GM19324 (cell line): ENCODE data around the gene ATP6V1F.

ENCODE experiments used
- ATAC-seq: cut with Tn5 transposase; IDR thresholded peaks from one replicate; pipeline ENCODE4 v1.9.1; 2021; ENCODE audit warnings: mild to moderate bottlenecking, moderate library complexity; ENCODE audit not compliant: unreplicated experiment, low FRiP score

The ATP6V1F gene

GRCh38 chr7:128847721-128848211 lies 14.9 kb upstream of the ATP6V1F start:
- no peak for ATAC-seq

DNA sequence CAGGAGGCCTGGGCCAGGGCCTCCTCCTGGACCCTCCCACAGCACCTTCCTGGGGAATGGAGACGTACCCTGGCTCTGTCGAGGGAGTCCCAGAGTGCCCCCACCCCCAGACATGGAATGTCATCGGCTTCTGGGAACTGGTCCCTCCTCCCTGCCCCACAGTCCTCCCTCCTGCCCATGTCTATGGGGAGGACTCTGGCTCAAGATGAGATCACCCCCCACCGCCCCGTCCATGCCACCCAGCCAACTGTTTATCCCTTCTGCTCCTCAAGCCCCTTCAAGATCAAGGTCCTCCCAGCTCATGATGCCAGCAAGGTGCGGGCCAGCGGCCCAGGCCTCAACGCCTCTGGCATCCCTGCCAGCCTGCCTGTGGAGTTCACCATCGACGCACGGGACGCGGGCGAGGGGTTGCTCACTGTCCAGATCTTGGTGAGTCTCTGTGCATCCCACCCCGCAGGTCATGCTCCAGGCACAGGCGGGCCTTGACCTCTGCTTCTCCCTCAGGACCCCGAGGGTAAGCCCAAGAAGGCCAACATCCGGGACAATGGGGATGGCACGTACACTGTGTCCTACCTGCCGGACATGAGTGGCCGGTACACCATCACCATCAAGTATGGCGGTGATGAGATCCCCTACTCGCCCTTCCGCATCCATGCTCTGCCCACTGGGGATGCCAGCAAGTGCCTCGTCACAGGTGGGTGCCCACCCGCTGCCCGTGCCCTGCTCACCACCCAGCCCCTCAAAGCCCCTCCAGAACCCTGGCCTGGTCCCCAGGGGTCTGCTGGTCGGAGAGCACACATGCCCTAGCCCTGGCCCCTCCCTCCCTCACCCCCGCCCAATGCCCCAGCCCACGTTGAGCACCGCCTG lies 14.1 kb upstream of the ATP6V1F start:
- no peak for ATAC-seq

GRCh38 chr7:128849156-128849515 lies 13.5 kb upstream of the ATP6V1F start:
- ATAC-seq = no peak

GRCh38 chr7:128849804-128850490 lies 12.7 kb upstream of the ATP6V1F start:
- ATAC-seq = no peak

GRCh38 chr7:128852537-128853254 lies 10.0 kb upstream of the ATP6V1F start:
- ATAC-seq = no peak

DNA sequence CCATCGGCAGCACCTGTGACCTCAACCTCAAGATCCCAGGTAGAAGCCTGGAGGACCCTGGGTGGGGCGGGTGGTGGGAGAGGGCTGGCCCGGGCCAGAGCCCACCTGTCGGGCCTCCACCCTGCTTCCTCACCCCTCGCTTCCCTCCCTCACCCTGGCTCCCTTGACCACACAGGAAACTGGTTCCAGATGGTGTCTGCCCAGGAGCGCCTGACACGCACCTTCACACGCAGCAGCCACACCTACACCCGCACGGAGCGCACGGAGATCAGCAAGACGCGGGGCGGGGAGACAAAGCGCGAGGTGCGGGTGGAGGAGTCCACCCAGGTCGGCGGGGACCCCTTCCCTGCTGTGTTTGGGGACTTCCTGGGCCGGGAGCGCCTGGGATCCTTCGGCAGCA lies 8.9 kb upstream of the ATP6V1F start:
- ATAC-seq = no peak

- no peak for ATAC-seq
Measured at GRCh38 chr7:128854396-128854795, 8.3 kb upstream of the ATP6V1F start.

DNA sequence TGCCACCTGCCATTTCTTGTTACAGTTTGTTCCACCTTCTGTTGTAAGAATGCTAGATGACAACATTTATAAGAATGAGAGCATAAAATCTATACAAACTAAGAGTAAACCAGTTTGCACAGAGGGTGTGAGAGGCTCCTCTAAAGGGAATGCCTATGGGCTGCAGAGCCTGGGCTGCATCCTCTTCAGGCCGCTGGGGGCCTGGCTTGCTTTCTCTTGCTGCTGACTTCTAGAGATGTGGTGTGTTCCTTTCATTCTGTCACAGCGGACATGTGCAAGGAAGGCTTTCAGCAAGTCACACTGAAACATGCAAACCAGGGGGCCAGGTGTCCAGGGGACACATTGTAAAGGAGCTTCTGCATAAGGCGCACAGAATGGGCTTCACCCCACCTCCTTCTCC lies 7.1 kb upstream of the ATP6V1F start:
- no peak for ATAC-seq

DNA sequence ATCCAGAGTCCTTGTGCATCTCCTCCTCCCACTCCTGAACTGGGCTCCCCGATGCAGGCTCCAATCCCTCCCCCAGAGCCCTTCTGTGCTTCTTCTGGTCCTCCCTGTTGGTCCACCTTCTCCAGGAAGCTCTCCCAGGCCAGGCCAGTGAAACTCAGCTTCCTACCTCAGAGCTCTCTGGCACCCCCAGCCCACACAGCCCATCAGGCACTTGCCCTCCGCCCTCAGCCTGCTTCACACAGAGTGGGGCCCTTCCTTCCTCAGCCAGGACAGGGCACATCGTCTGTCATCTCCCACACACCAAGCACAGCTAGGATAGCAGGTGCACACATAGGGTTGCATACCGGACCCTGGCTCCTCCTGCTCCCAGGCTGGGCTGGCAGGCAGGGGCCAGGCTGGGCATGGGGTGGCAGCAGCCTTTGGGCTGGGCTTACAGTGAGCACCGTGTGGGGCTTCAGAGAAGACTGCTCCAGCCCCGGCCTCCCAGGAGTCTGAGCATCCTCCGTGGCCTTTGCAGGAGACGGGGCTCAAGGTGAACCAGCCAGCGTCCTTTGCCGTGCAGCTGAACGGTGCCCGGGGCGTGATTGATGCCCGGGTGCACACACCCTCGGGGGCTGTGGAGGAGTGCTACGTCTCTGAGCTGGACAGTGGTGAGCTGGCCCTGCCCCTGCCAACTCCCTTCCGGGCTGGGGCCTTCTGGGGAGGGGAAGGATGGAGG lies 6.5 kb upstream of the ATP6V1F start:
- ATAC-seq = no peak

GRCh38 chr7:128858380-128859231 lies 4.0 kb upstream of the ATP6V1F start:
- no peak for ATAC-seq

GRCh38 chr7:128859232-128860157 lies 3.2 kb upstream of the ATP6V1F start:
- ATAC-seq = no peak

DNA sequence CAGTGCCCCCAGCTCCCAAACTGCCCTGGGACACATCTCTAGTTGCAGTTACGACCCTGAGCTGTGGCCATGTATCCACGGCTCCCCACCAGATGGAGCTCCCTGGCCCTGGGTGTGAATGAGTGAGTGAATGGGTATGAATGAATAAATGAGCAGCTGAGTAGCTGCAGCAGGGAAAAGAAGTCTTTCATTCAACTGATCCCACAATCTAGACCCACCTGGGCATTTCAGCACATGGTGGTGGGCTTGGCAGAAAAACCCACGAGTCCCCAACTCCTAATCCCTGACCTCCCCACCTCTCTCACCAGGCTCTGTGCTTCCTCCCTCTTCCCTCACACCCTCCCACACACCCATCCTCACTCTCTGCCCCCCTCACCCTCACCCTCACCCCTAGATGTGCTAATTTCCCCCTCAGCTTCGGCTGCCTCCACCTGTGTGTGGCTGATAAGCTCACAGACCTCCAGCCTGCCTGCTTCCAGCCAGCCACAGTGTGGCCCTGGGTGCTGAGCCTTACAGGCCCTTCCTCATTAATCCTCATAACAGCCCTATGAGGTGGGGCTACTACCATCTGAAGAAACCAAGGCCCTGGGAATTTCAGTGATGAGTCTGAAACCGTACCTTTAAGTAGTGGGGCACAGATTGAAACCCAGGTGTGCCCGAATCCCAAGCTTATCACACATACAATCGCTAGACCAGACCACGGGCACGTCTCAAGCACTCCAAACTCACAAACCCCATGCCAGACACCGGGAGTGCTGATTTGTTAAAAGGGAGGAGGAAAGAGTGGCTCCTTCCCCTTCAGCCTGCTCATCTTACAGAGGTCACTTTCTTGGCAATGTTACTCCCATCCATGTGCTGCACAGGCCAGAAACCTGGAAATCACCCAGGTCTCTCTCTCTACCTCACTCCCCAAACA lies 2.2 kb upstream of the ATP6V1F start:
- no peak for ATAC-seq

DNA sequence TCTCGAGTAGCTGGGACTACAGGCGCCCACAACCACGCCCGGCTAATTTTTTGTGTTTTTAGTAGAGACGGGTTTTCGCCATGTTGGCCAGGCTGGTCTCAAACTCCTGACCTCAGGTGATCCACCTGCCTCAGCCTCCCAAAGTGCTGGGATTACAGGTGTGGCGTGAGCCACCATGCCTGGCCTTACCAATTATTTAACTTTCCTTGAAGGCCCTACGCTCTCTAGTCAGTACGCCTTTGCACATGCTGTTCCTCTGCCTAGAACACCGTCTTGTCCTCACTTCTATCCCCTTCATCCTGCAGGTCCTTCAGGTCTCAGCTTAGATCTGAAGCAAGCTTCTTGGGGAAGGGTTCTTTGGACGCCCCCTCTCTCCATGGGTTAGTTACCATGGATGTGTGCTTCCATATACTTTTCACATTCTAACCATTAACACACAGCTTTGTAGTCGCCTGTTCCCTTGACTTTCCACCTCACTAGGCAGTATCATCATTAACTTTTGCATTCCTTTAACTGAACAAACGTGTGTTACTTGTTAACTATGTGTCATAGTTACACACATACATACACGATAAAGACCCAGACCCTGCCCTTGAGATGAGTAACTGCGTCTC lies 592 bp upstream of the ATP6V1F start:
- no peak for ATAC-seq

DNA sequence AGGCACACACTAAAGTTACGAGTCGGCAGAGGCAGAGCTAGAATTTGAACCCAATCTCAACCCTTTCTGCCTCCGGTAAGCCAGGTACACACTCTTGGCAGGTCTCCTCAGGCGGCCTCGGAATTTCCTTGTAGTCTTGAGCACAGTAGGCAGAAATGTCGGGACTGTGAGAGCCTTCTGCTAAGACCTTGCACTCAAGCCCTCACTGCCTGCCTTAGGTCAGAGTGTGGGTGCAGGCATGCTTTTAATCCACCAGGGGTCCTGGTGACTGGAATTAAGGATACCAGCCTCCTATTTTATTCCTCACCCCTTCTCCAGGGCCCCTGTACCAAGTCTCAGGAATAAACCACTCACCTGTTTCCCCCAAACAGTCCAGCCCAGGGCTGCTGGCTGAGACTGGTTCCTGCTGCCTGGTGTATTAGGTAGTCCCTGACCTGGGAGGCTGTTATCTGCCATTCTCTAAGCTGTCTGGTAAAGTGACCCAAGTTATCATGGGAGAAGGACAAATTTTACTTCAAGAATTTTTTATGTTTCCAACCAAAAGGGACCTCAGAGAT lies 855 bp downstream of the ATP6V1F start:
- ATAC-seq = peak; percentile 13

- no peak for ATAC-seq
Measured at GRCh38 chr7:128865303-128865702, 2.6 kb downstream of the ATP6V1F start.

DNA sequence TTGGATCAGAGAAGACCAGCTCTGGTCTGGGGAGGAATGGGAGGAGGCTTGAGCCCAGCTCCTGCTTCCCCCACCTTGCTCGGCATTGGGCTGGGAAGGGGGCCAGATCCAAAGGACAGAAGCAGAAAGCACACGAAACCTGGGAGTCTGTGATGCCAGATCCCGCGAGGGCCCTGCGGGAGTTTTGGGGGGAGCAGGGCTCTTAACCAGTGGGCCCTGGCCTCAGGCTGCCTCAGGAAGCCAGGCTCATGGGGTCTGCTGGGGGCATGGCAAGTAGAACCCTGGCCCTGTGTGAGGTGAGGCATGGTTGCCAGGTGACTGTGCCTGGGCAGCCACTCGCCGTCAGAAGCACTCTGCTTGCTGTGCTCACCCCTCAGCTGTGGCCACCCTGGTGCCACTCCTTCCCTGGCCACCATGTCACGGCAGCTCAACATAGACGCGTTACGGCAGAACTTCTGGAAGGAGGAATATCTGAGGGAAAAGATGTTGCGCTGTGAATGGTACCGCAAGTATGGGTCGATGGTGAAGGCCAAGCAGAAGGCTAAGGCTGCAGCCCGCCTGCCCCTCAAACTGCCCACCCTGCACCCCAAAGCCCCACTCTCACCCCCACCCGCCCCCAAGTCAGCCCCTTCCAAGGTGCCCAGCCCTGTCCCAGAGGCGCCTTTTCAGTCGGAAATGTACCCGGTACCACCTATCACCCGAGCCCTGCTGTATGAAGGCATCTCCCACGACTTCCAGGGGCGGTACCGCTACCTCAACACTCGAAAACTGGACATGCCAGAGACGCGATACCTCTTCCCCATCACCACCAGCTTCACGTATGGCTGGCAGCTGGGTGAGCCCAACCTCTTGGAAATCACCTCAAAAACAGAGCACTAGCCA lies 3.6 kb downstream of the ATP6V1F start:
- ATAC-seq = no peak
